ENCODE data around the gene C16orf92.

The C16orf92 gene

DNA sequence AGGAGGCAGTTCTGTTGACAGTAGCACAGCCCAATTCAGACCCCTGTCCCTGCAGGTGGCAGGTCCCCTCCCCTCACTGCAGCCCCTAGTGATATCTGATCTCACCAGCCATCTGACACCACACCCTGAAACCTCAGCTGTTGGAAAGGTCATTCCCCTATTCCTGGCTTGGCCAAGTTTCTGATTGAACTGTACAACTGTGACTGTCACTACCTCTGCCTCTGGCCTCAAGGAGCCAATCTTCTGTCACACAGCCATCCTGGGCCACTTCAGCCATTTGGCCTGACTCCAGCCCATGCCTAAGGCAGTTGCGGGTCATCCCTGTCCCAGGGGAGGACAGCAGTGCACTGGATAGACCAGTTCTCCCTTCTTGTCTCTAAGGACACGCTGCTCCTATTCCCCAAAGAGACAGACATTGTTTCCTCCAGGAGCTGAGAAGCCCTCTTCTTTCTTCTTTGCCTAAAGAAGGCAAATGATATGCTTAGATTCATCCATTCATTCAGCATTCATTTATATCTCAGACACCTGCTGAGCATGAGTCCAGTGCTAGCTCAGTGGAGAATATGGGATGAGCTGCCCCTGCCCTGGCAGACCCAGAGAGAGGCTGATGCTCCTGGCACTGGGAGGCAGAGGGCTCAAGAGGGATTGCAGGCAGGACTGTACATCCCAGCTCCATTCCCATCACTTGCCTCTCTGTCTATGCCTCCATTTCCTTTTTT lies 38.0 kb downstream of the C16orf92 start:
- Histone ChIP-seq H3K4me2 (ENCODE audit: low read depth, low read length, poor library complexity, severe bottlenecking) (no peak overlapping the region), H3K4me1 (ENCODE audit: insufficient read depth, low read length, poor library complexity, severe bottlenecking) (peaks cover 18% of the 10 kb centered on the region), H3K9me3 (ENCODE audit: insufficient read depth, low read depth, low read length) (no peaks in the 10 kb centered on the region), H2AFZ (ENCODE audit: low read length) (no peak overlapping the region), H4K20me1 (ENCODE audit: insufficient read depth, low read length, poor library complexity, severe bottlenecking) (peaks cover 3% of the 10 kb centered on the region), H3K9me2 (replicated peaks; ENCODE audit: low read depth, low read length) (no peaks in the 10 kb centered on the region), H3K36me3 (ENCODE audit: insufficient read depth, low read length) (peaks cover 3% of the 10 kb centered on the region; the same call in 1 of the 2 replicates), H3K79me2 (ENCODE audit: insufficient read depth, low read length) (peaks cover 26% of the 10 kb centered on the region), H3K9ac (ENCODE audit: low read depth, low read length, poor library complexity, severe bottlenecking) (no peak overlapping the region), H3K27me3 (ENCODE audit: insufficient read depth, low read length, poor library complexity, severe bottlenecking) (peaks cover 6% of the 10 kb centered on the region), H3K4me3 (ENCODE audit: low read length, poor library complexity, severe bottlenecking) (no peak overlapping the region), H3F3A (ENCODE audit: low read depth) (no peaks in the 10 kb centered on the region)
- no peak for TF ChIP-seq EZH2phosphoT487 (IDR thresholded peaks at IDR 0.05; ENCODE audit: borderline replicate concordance)
- TF ChIP-seq, protein P1, sequence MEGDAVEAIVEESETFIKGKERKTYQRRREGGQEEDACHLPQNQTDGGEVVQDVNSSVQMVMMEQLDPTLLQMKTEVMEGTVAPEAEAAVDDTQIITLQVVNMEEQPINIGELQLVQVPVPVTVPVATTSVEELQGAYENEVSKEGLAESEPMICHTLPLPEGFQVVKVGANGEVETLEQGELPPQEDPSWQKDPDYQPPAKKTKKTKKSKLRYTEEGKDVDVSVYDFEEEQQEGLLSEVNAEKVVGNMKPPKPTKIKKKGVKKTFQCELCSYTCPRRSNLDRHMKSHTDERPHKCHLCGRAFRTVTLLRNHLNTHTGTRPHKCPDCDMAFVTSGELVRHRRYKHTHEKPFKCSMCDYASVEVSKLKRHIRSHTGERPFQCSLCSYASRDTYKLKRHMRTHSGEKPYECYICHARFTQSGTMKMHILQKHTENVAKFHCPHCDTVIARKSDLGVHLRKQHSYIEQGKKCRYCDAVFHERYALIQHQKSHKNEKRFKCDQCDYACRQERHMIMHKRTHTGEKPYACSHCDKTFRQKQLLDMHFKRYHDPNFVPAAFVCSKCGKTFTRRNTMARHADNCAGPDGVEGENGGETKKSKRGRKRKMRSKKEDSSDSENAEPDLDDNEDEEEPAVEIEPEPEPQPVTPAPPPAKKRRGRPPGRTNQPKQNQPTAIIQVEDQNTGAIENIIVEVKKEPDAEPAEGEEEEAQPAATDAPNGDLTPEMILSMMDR (conservative IDR thresholded peaks at IDR 0.05; ENCODE audit: low read length) = no peak

DNA sequence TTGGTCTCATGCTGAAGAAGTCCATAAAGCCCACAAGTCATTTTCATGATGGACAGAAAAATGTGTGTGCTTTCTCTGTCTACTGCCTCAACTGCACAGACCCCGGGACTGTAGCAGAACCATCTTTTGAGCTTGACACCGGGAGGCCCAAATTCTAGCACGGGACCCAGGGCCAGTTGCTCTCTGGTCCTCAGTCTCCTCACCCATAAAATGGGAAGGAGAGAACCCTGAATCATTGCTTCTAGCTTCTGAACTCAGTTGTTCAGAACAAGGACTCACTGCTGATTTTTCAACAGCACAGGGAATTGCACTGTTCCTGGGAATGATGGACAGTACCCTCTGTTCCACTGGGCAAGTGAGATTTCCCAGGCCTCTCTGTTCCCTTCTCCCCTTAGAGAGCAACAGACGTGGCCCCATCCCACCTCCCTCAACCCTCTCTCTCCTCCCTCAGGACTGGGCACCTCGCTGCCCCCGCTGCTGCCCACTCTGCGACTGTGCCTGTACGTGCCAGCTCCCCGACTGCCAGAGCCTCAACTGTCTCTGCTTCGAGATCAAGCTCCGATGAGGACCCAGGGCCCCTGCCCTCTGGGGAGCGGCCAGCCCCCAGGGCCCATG lies 40.4 kb downstream of the C16orf92 start:
- Histone ChIP-seq H3F3A (ENCODE audit: low read depth) (no peaks in the 10 kb centered on the region), H3K4me1 (ENCODE audit: insufficient read depth, low read length, poor library complexity, severe bottlenecking) (peaks cover 35% of the 10 kb centered on the region), H2AFZ (ENCODE audit: low read length) (no peak overlapping the region), H3K9ac (ENCODE audit: low read depth, low read length, poor library complexity, severe bottlenecking) (peak overlapping the region; percentile 99), H3K9me3 (ENCODE audit: insufficient read depth, low read depth, low read length) (no peaks in the 10 kb centered on the region), H4K20me1 (ENCODE audit: insufficient read depth, low read length, poor library complexity, severe bottlenecking) (peaks cover 26% of the 10 kb centered on the region), H3K9me2 (replicated peaks; ENCODE audit: low read depth, low read length) (no peaks in the 10 kb centered on the region), H3K4me3 (ENCODE audit: low read length, poor library complexity, severe bottlenecking) (peak overlapping the region; percentile 84), H3K4me2 (ENCODE audit: low read depth, low read length, poor library complexity, severe bottlenecking) (peak overlapping the region; percentile 82), H3K27me3 (ENCODE audit: insufficient read depth, low read length, poor library complexity, severe bottlenecking) (peaks cover 6% of the 10 kb centered on the region), H3K79me2 (ENCODE audit: insufficient read depth, low read length) (peaks cover 50% of the 10 kb centered on the region), H3K36me3 (ENCODE audit: insufficient read depth, low read length) (peaks cover 23% of the 10 kb centered on the region)
- TF ChIP-seq, protein P1 (conservative IDR thresholded peaks at IDR 0.05; ENCODE audit: low read length) = no peak

DNA sequence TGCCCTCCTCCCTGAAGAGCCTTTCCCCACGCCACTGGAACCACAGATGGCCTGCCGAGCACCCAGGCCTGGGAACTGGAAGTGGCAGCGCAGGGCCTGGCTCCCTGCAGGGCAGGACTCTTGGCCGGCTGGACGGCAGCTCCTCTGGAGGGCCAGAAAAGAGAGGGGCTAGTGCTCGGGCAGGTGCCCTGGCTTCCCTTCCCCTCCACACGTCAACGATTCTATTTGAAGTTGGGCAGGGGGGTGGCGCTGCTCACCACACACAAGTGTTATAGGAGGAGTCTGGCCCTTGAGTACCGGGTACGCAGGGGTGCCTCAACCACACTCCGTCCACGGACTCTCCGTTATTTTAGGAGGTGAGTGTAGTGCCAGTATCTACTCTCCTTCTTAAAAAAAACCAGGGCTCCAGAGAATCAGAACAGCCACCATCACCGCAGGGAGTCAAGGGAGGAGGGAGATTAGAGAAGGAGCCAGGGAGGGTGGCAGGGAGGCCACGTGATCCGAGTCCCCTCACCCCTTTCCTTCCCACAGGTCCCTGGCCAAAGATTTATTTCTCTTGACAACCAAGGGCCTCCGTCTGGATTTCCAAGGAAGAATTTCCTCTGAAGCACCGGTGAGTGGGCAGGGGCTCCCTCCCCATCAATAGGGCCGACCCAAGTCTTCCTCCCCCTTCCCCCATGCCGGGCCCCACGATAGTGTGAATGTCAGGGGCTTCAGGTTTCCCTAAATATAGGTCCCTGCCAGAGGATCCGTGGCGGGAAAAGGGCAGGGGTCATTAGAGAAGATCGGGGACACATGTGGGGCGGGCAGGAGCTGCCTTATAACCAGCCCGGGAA lies 41.1 kb downstream of the C16orf92 start:
- no peak for TF ChIP-seq EZH2phosphoT487 (IDR thresholded peaks at IDR 0.05; ENCODE audit: borderline replicate concordance)
- TF ChIP-seq, protein P1 (conservative IDR thresholded peaks at IDR 0.05; ENCODE audit: low read length) = peak; percentile 57
- Histone ChIP-seq H3K27me3 (ENCODE audit: insufficient read depth, low read length, poor library complexity, severe bottlenecking) (peaks cover 6% of the 10 kb centered on the region), H3K79me2 (ENCODE audit: insufficient read depth, low read length) (peaks cover 57% of the 10 kb centered on the region), H2AFZ (ENCODE audit: low read length) (peak overlapping the region; percentile 71; the same call in 1 of the 2 replicates), H3K4me3 (ENCODE audit: low read length, poor library complexity, severe bottlenecking) (peak overlapping the region; percentile 84), H3K9me3 (ENCODE audit: insufficient read depth, low read depth, low read length) (no peaks in the 10 kb centered on the region), H3K4me1 (ENCODE audit: insufficient read depth, low read length, poor library complexity, severe bottlenecking) (peaks cover 40% of the 10 kb centered on the region), H3K9me2 (replicated peaks; ENCODE audit: low read depth, low read length) (no peaks in the 10 kb centered on the region), H3F3A (ENCODE audit: low read depth) (no peaks in the 10 kb centered on the region), H3K4me2 (ENCODE audit: low read depth, low read length, poor library complexity, severe bottlenecking) (peak overlapping the region; percentile 82), H3K9ac (ENCODE audit: low read depth, low read length, poor library complexity, severe bottlenecking) (peak overlapping the region; percentile 99), H3K36me3 (ENCODE audit: insufficient read depth, low read length) (peaks cover 30% of the 10 kb centered on the region), H4K20me1 (ENCODE audit: insufficient read depth, low read length, poor library complexity, severe bottlenecking) (peaks cover 33% of the 10 kb centered on the region)

All from Loucy (cell line).